Fibroblast of skin of left quadriceps (primary cell): ENCODE data around the gene PLOD2.
"Not testable (repeated sequence)": the region's sequence is repeated elsewhere in the genome, so short reads cannot be mapped to it uniquely, and the experiment has no call there.

Experiments
- DNase-seq, 2 experiments: peaks; one replicate each; pipeline ENCODE4 v3.0.0-alpha.2; 2013; ENCODE audit warnings: low read depth in 2 of 2

PLOD2 gene

GRCh38 chr3:146139586-146140110, 21.3 kb downstream of the PLOD2 start:
- DNase-seq = no peak

GRCh38 chr3:146138902-146139301, 22.1 kb downstream of the PLOD2 start:
- no peak for DNase-seq

DNA sequence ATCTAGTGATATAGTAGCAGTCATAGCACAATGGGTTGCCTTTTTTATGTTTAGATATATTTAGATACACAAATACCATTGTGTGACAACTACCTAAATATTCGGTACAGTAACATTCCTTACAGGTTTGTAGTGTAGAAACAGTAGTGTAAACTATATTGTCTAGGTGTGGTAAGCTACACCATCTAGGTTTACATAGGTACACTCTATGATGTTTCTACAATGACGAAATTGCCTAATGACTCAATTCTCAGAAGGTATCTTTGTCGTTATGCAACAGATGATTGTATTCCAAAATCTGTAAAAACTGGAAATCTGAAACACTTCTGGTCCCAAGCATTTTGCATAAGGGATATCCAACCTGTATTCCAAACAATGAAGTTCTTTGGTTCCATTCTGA, 24.3 kb downstream of the PLOD2 start:
- DNase-seq = no peak

DNA sequence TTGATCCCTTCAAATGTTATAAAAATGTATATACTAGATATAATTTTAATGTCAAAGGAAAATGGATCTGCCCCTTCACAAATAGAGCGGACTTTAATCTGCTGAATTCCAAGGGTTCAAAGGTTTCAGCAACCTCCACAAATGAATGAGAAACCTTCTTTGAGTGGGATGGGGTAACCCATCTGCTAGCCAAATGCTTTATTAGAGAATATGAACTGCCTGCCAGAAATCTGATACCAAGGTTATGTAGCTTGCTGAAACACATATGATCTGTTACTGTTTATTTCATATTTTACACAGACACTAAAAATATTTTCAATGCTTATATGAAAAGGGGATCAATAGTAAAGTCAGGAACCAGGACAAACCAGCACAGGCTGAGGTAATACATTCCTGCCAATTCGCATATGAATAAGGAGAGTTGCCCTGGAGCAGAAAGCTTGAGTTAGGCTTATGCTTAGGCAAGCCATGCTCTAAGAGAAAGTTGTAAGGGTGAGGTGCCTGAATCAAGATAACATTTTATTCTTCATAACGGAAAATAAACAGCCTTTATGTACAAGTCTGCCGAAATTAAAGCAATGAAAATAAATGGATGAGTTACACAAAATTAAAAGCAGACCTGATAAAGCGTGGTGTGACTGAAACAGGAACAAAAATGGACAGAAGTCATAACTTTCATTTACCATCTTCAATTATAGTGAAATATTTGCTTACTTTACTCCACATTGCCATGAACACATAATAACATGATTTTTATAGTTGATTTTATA, 26.5 kb downstream of the PLOD2 start:
- no peak for DNase-seq

- no peak for DNase-seq
These were observed 27.5 kb downstream of the PLOD2 start for GRCh38 chr3:146133441-146133840.

- DNase-seq = peak; percentile 57 to 63
These were observed 29.2 kb downstream of the PLOD2 start for GRCh38 chr3:146131616-146132410.

DNA sequence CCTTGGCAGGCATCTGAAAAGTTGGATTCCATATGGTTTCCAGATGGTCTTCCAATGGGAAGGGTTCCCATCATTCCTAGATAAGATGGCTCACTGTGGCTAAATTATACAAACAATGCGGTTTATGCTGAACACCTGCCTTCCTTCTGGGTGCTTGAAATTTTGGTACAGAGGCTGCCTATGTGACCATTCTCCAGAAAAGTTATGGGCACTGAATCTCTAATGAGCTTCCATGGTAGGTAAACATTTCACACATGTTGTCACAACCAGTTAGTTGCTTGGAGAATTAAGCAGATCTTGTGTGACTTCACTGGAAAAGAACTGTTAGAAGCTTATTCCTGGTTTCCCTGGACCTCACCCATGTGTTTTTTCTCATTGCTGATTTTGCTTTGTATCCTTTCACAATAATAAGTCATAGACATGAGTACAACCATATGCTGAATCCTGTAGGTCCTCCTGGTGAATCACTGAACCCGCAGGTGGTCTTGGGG, 30.1 kb downstream of the PLOD2 start:
- DNase-seq = peak; percentile 74 to 75

- DNase-seq = no peak
These were observed 31.2 kb downstream of the PLOD2 start for GRCh38 chr3:146129750-146130149.

DNA sequence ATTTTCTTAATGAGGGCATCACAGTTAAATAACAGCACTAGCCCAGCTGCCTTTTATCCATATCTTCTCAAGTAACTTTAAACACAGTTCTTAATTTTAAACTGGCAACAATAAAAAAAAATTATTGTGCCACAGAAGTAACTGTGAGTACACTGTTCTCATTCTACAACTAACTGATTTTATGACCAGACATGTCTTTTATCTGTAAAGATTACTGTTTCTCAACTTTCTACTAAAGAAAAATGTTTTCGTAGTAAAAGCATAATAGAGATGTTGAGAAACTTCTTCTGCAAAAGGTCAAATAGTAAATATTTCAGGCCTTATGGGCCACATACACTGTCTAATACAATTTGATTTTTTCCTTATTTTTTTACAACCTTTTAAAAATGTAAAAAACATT, 32.0 kb downstream of the PLOD2 start:
- DNase-seq = no peak

- DNase-seq = no peak
These were observed 32.8 kb downstream of the PLOD2 start for GRCh38 chr3:146128179-146128578.

- peak; percentile 86 to 88 for DNase-seq
These were observed 35.0 kb downstream of the PLOD2 start for GRCh38 chr3:146125951-146126350.

DNA sequence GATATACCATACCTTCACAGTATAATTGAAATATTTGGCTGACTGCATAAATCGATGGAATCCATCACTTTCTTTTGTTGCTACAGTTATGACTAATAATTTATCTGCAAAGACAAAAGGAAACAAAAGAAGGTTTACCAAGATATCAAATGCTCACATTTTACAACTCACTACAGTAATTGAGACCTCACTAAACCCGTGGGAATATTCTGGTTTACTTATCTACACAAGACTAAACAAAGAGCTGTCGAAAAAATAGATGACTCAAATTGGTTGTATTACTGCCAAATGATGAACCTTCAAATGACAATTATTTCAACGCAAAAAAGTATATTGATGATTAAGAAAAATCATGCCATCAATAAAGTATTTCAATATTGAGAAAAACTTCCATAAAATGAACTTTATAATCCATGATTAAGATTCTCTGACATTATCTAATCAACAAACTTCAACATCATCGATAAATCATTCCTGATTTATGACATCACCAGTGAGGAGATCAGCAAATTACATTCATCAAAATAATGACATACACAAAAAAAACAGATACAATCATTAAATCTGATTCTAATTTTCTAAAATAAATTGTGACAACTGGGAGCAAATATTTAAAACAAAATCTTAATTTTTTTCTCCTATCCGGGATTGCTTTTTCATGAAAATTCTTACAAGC, 36.7 kb downstream of the PLOD2 start:
- DNase-seq = no peak

DNA sequence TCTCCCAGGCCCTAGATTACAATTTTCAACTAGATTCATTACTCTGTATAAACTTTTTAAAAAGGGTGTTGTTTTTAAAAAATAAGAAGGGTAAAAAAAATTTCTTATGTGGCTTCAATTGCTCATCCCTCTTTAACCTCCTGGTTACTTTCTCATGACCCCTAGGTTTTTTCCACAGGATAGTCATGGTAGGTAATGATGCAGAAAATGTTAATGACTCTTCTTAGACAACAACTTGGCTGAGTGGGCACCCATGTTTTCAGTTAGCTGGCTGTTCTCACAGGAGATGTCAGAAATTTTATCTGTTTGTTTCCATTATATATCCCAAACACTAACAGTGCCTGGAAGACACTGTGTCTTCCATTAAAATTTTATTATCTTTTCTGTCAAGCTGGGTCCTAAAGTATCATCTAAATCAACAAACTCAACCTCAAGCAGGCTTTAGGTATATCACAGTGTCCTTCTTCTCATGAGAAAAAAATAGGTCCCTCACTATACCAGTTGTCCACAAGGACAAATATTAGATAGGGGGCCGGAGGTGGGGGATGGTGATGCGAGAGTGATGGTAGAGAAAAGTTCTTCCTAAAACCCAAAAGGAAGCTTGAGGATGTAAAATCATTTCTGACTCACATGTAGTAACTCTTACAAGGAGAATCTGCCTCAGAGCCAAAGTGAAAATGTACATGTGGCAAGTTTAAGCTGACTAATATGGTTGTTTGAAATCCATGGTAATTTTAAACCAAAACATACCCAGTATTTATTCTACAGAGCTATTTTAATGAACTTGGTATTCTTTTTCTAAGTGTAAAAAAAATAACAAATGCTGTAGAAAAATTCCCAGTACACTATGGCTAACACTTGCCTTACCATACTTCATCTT, 43.3 kb downstream of the PLOD2 start:
- DNase-seq = peak; percentile 75 to 76

GRCh38 chr3:146115619-146116018, 45.4 kb downstream of the PLOD2 start:
- DNase-seq = no peak

- DNase-seq = not testable (repeated sequence)
These were observed 47.2 kb downstream of the PLOD2 start for GRCh38 chr3:146113804-146114203.

DNA sequence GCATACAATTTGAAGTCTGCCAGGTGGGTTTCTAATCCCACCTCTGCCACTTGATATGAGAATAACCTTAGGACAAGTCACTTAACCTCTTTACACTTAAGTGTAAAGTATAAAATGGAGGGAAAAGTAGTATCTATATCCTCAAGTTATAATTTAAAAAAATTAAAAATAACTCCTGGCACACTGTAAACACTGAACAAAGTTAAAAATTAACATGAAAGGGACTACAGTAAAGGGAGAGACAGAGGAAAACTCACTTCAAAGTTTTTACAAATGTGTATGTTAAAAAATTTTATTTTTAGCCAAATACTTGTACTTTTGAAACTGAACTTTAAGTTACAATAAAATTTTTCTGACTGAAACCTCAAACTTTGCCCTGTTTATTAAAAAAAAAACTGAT, 49.6 kb downstream of the PLOD2 start:
- no peak for DNase-seq

GRCh38 chr3:146110161-146110560, 50.8 kb downstream of the PLOD2 start:
- DNase-seq = no peak

GRCh38 chr3:146106986-146107385, 54.0 kb downstream of the PLOD2 start:
- DNase-seq = no peak

- DNase-seq = no peak
These were observed 56.9 kb downstream of the PLOD2 start for GRCh38 chr3:146104068-146104467.

- no peak for DNase-seq
These were observed 58.1 kb downstream of the PLOD2 start for GRCh38 chr3:146102885-146103284.

GRCh38 chr3:146101538-146101937, 59.4 kb downstream of the PLOD2 start:
- DNase-seq = no peak
